K562 (cell line): ENCODE results near the gene DIAPH1. TPM values are rescaled to one million over a fixed set of nuclear protein-coding genes. Genes with fewer than 3 reads are reported as not detected.

ENCODE experiments used
- ATAC-seq: fragments of 200-7000 bp; cut with Tn5 transposase; 3 replicates; pipeline ENCODE4 v1.9.1; 2020; ENCODE audit warnings: moderate library complexity
- BruUV-seq: library from RNA; stranded (reverse); fragments of 400-500 nt; replicated peaks from 2 replicates; lab custom pipeline; 2021; lab: Mats Ljungman, UMichigan
- CTCF ChIA-PET: fragments of 300-600 bp; formaldehyde crosslinking; extraction: SDS; loops from one replicate; lab custom pipeline; 2021; ENCODE audit warnings: low intra/inter-chr PET ratio; lab: Yijun Ruan, JAX
- POLR2A ChIA-PET: fragments of 300-600, 350-650 bp; sonication (Branson Sonifier 250); formaldehyde crosslinking; extraction: SDS; loops from one replicate; lab custom pipeline; 2021; ENCODE audit warnings: antibody characterized with exemption, inconsistent platforms; lab: Yijun Ruan, JAX
- DNase-seq, 4 experiments: peaks; one replicate each; pipeline versions ENCODE4 v3.0.0 to v3.0.0-alpha.2; 2011 to 2018; ENCODE audit warnings: low spot score in 3 of 4, mixed read lengths in 3 of 4; ENCODE audit errors: extremely low read depth in 1 of 4
- FAIRE-seq: peaks from 2 replicates; lab custom pipeline; 2011; peaks lifted over from hg19 to GRCh38; lab: Jason Lieb, UNC
- H2AFZ ChIP-seq: 2 replicates; pipeline ENCODE4 v1.6.0; 2011; ENCODE audit warnings: low read depth, low read length, control low read depth, inconsistent platforms
- H3K27ac ChIP-seq: fragments of 200-600 bp; 3 replicates; pipeline ENCODE4 v1.8.0; 2011; ENCODE audit warnings: low read depth, mild to moderate bottlenecking, control low read depth, inconsistent platforms, low read length, moderate library complexity, mixed read lengths; ENCODE audit errors: extremely low read depth
- H3K27me3 ChIP-seq, 2 experiments: fragments of 300-600 bp in 1 of 2; 2 replicates in 1 of 2; 3 replicates in 1 of 2; pipeline versions ENCODE4 v1.6.0 to v1.8.0; 2011; ENCODE audit warnings: inconsistent platforms in 2 of 2, low read length in 2 of 2, mild to moderate bottlenecking in 1 of 2, mixed read lengths in 1 of 2, moderate library complexity in 1 of 2; ENCODE audit not compliant: control insufficient read depth in 2 of 2, insufficient read depth in 2 of 2
- H3K36me3 ChIP-seq: fragments of 300-600 bp; 3 replicates; pipeline ENCODE4 v1.8.0; 2011; ENCODE audit warnings: mild to moderate bottlenecking, low read length, inconsistent platforms; ENCODE audit not compliant: control insufficient read depth, insufficient read depth
- H3K4me1 ChIP-seq, 2 experiments: fragments of 200-600 bp in 1 of 2; replicated peaks in 1 of 2; 2 replicates in 1 of 2; 3 replicates in 1 of 2; pipeline versions ENCODE4 v1.5.1 to v1.8.0; 2011; ENCODE audit warnings: inconsistent platforms in 2 of 2, low read length in 2 of 2, mild to moderate bottlenecking in 1 of 2, mixed read lengths in 1 of 2, moderate library complexity in 1 of 2; ENCODE audit not compliant: control insufficient read depth in 2 of 2, insufficient read depth in 2 of 2
- H3K4me2 ChIP-seq: 2 replicates; pipeline ENCODE4 v1.6.1; 2011; ENCODE audit warnings: low read length, control low read depth, inconsistent platforms, mixed read lengths; ENCODE audit not compliant: insufficient read depth
- H3K4me3 ChIP-seq: fragments of 200-600 bp; sonication (generic), shearing (Covaris generic); 2 replicates; pipeline ENCODE4 v1.5.1; 2016; ENCODE audit warnings: control low read depth, inconsistent platforms
- H3K79me2 ChIP-seq: fragments of 200-600 bp; 3 replicates; pipeline ENCODE4 v1.8.0; 2011; ENCODE audit warnings: low read length, inconsistent platforms; ENCODE audit not compliant: control insufficient read depth, insufficient read depth
- H3K9ac ChIP-seq, 2 experiments: 2 replicates each; pipeline versions ENCODE4 v1.6.0 to v1.6.1; 2011; ENCODE audit warnings: low read depth in 2 of 2, low read length in 2 of 2, control low read depth in 1 of 2, inconsistent platforms in 1 of 2, mild to moderate bottlenecking in 1 of 2, mixed read lengths in 1 of 2; ENCODE audit not compliant: insufficient read depth in 1 of 2
- H3K9me1 ChIP-seq: one replicate; pipeline ENCODE4 v1.6.0; 2011; ENCODE audit warnings: inconsistent platforms, mild to moderate bottlenecking, low read length, moderate library complexity; ENCODE audit not compliant: control insufficient read depth, insufficient read depth
- H3K9me3 ChIP-seq: replicated peaks from 2 replicates; pipeline ENCODE4 v1.5.1; 2011; ENCODE audit warnings: low read depth, low read length, inconsistent platforms; ENCODE audit not compliant: control insufficient read depth, insufficient read depth
- H4K20me1 ChIP-seq: replicated peaks from 2 replicates; pipeline ENCODE4 v1.6.1; 2011; ENCODE audit warnings: low read length, inconsistent platforms, mixed read lengths; ENCODE audit not compliant: control insufficient read depth, insufficient read depth
- CREBBP ChIP-seq: IDR thresholded peaks from one replicate; pipeline ENCODE4 v1.6.1; 2012; ENCODE audit warnings: low read depth, mild to moderate bottlenecking, control low read depth, inconsistent platforms, low read length
- MNT ChIP-seq, 2 experiments: fragments of 450-650 bp; conservative IDR thresholded peaks; 2 replicates each; pipeline ENCODE4 v1.6.1; 2017; ENCODE audit warnings: mild to moderate bottlenecking in 2 of 2, moderate library complexity in 2 of 2
- PCBP1 ChIP-seq: fragments of 200-400 bp; formaldehyde crosslinking; IDR thresholded peaks from 2 replicates; pipeline ENCODE4 v1.6.1; 2018; ENCODE audit warnings: mild to moderate bottlenecking, low read depth, low read length; ENCODE audit not compliant: poor library complexity, severe bottlenecking
- RERE ChIP-seq: sonication (generic); formaldehyde crosslinking; IDR thresholded peaks from 2 replicates; pipeline ENCODE4 v1.8.0; 2023; ENCODE audit warnings: missing genetic modification reagents, mild to moderate bottlenecking, borderline replicate concordance
- SMARCA5 ChIP-seq: fragments of 450-650 bp; IDR thresholded peaks from 2 replicates; pipeline ENCODE4 v1.6.1; 2016
- SRSF7 ChIP-seq: fragments of 200-400 bp; formaldehyde crosslinking; optimal IDR thresholded peaks from 2 replicates; pipeline ENCODE3; 2017; ENCODE audit warnings: mild to moderate bottlenecking, low read depth, low read length
- ZNF124 ChIP-seq: sonication (generic); formaldehyde crosslinking; IDR thresholded peaks from 2 replicates; pipeline ENCODE4 v1.8.1; 2022; ENCODE audit warnings: missing genetic modification reagents
- WGBS: fragments of 100-300 bp; shearing (Covaris generic); methylation state at CpG from one replicate; pipeline ENCODE4 v1.1.6; 2016; ENCODE audit warnings: low coverage, mixed read lengths; ENCODE audit not compliant: insufficient coverage; ENCODE audit errors: missing lambda C conversion rate; 5-methylcytosine and 5-hydroxymethylcytosine counted together
- in situ Hi-C: fragments of 300-500 bp; cut with MboI; formaldehyde crosslinking; loops from 4 replicates; pipeline ENCODE4 v1.15.0; 2018; ENCODE audit warnings: inconsistent platforms, mixed read lengths
- intact Hi-C: fragments of 100-400 bp; cut with micrococcal nuclease; formaldehyde crosslinking; loops from 2 replicates; pipeline ENCODE4 v1.14.2; 2022
- polyA plus RNA-seq, 8 experiments: library from polyadenylated mRNA; depleted of rRNA in 4 of 8; stranded (reverse) in 5 of 8; unstranded in 3 of 8; fragments of >200 nt; fragmentation: Nextera tagmentation in 2 of 8; fragmentation: Illumina TruSeq in 1 of 8; extraction: Ambion mirVana in 2 of 8; extraction: Trizol in 1 of 8; gene quantifications; 2 replicates each; pipeline versions ENCODE4 v1.2.1 to v1.2.3, GENCODE V29; 2011 to 2014; ENCODE audit warnings: inconsistent platforms in 1 of 8, missing spikeins in 1 of 8
- total RNA-seq, 7 experiments: library from RNA; depleted of rRNA in 6 of 7; stranded (reverse); fragments of >200 nt in 6 of 7; fragmentation: Illumina TruSeq in 2 of 7; extraction: Trizol in 2 of 7; gene quantifications; 2 replicates each; pipeline versions ENCODE4 v1.2.1 to v1.2.3, GENCODE V29; 2011 to 2021; ENCODE audit warnings: low replicate concordance in 1 of 7
- TF ChIP-seq, protein P1 (sequence below): sonication (generic); formaldehyde crosslinking; IDR thresholded peaks from 2 replicates; pipeline ENCODE4 v1.9.0; 2022; ENCODE audit warnings: mild to moderate bottlenecking, missing genetic modification reagents

DIAPH1 gene
- total and polyA plus RNA-seq, 9 of the 15 experiments (the other 6 are each of a cell fraction or from before 2014, with no cell fraction given): 60.8 to 328 (median 97.8) TPM

GRCh38 chr5:141646026-141646425 lies 27.2 kb upstream of the DIAPH1 start:
- ChIA-PET POLR2A (interaction anchor here (0.6 to 1.7 kb wide), 4 partner anchors 9 to 210 kb away, joined by 3 to 12 read pairs (median 4); partner anchors contain the start of genes HDAC3 and RELL2), CTCF (no interaction called here)
- no TSS peak for BruUV-seq
- Histone ChIP-seq H3K4me2 (no peak overlapping the region), H3K4me1 (peaks cover 12 to 26% of the 10 kb centered on the region in 2 experiments), H3K27me3 (no peaks in the 10 kb centered on the region), H3K4me3 (no peak overlapping the region), H3K79me2 (peaks cover 3% of the 10 kb centered on the region; the same call in 1 of the 3 replicates), H3K36me3 (peaks cover 38% of the 10 kb centered on the region; the same call in 2 of the 3 replicates), H3K27ac (no peak overlapping the region), H3K9me3 (no peaks in the 10 kb centered on the region), H3K9me1 (peaks cover 4% of the 10 kb centered on the region), H2AFZ (no peak overlapping the region), H4K20me1 (0 out of 2 replicates have a peak, but pooled peaks cover 4% of the 10 kb centered on the region), H3K9ac (0 out of 4 replicates have a peak overlapping the region, but pooled peaks of 1 of the 2 experiments have one; percentile 22)
- ATAC-seq (no peak), FAIRE-seq (no peak), DNase-seq (no peak)
- 80% methylated on average over 6 of the region's 6 CpGs for WGBS
- intact Hi-C loops: no loop called here
- in situ Hi-C loops: no loop called here
- TF ChIP-seq CREBBP (no peak), ZNF124 (CRISPR knock-in tag) (no peak), SRSF7 (no peak), PCBP1 (no peak), MNT (conservative IDR thresholded peaks at IDR 0.05) (no peak), SMARCA5 (no peak), RERE (no peak)
- TF ChIP-seq, protein P1, sequence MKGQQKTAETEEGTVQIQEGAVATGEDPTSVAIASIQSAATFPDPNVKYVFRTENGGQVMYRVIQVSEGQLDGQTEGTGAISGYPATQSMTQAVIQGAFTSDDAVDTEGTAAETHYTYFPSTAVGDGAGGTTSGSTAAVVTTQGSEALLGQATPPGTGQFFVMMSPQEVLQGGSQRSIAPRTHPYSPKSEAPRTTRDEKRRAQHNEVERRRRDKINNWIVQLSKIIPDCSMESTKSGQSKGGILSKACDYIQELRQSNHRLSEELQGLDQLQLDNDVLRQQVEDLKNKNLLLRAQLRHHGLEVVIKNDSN: no peak
